A673 (cell line): ENCODE data around the gene IQGAP2. TPM values are rescaled to one million over a fixed set of nuclear protein-coding genes. Genes with fewer than 3 reads are reported as not detected.

ENCODE experiments used
- BruUV-seq: library from RNA; stranded (reverse); fragments of 400-500 nt; replicated peaks from 2 replicates; lab custom pipeline; 2021; lab: Mats Ljungman, UMichigan
- CTCF ChIA-PET: fragments of 300-600 bp; sonication (Branson Sonifier 250); formaldehyde crosslinking; loops from one replicate; lab custom pipeline; 2022; ENCODE audit warnings: antibody characterized with exemption; lab: Charles Lee
- POLR2A ChIA-PET: fragments of 300-600 bp; sonication (Branson Sonifier 250); formaldehyde crosslinking; loops from one replicate; lab custom pipeline; 2022; ENCODE audit warnings: antibody characterized with exemption; ENCODE audit not compliant: low non-redundant PET; lab: Charles Lee
- DNase-seq: peaks from one replicate; pipeline ENCODE4 v3.0.0-alpha.2; 2015; ENCODE audit warnings: low spot score
- H3K27ac ChIP-seq: fragments of 200-600 bp; sonication (generic); 2 replicates; pipeline ENCODE4 v1.5.1; 2016; ENCODE audit warnings: mixed run types, low read depth, mild to moderate bottlenecking, mixed read lengths, antibody characterized with exemption, low read length; ENCODE audit not compliant: poor library complexity, severe bottlenecking
- H3K27me3 ChIP-seq: fragments of 200-600 bp; sonication (generic); replicated peaks from 2 replicates; pipeline ENCODE4 v1.6.1; 2017; ENCODE audit warnings: mixed run types, low read depth, mild to moderate bottlenecking, mixed read lengths, antibody characterized with exemption, low read length; ENCODE audit not compliant: insufficient read depth, poor library complexity
- H3K36me3 ChIP-seq: fragments of 200-600 bp; sonication (generic); 2 replicates; pipeline ENCODE4 v1.6.1; 2016; ENCODE audit warnings: mixed run types, mild to moderate bottlenecking, mixed read lengths, antibody characterized with exemption, low read length; ENCODE audit not compliant: insufficient read depth, poor library complexity, severe bottlenecking
- H3K4me1 ChIP-seq: fragments of 200-600 bp; sonication (generic); 2 replicates; pipeline ENCODE4 v1.6.1; 2017; ENCODE audit warnings: mixed run types, mild to moderate bottlenecking, mixed read lengths, antibody characterized with exemption, low read length; ENCODE audit not compliant: insufficient read depth, poor library complexity, severe bottlenecking
- H3K4me3 ChIP-seq: fragments of 200-600 bp; sonication (generic); 2 replicates; pipeline ENCODE4 v1.5.1; 2016; ENCODE audit warnings: low read depth, mixed run types, mild to moderate bottlenecking, mixed read lengths, low read length; ENCODE audit not compliant: poor library complexity, severe bottlenecking
- H3K9me3 ChIP-seq: fragments of 200-600 bp; sonication (generic); 2 replicates; pipeline ENCODE4 v1.6.1; 2016; ENCODE audit warnings: mixed run types, low read depth, mild to moderate bottlenecking, mixed read lengths, antibody characterized with exemption, low read length; ENCODE audit not compliant: poor library complexity, severe bottlenecking
- EZH2 ChIP-seq: fragments of 200-600 bp; sonication (generic); IDR thresholded peaks from 2 replicates; pipeline ENCODE4 v1.6.1; 2017; ENCODE audit warnings: borderline replicate concordance, low read depth, mild to moderate bottlenecking, mixed read lengths, antibody characterized with exemption, low read length; ENCODE audit not compliant: poor library complexity, severe bottlenecking
- intact Hi-C: fragments of 100-400 bp; cut with micrococcal nuclease; formaldehyde crosslinking; loops from one replicate; pipeline ENCODE4 v1.10.0; 2022; ENCODE audit not compliant: unreplicated experiment
- total RNA-seq: library from RNA; stranded (reverse); gene quantifications from 2 replicates; pipeline ENCODE4 v1.2.3, GENCODE V29; 2021
- TF ChIP-seq, protein P1 (sequence below): fragments of 300-800, 200-600 bp; sonication (generic); conservative IDR thresholded peaks from 2 replicates; pipeline ENCODE4 v1.5.1; 2017; ENCODE audit warnings: low read depth, mild to moderate bottlenecking, antibody characterized with exemption, low read length, moderate library complexity, mixed read lengths

The IQGAP2 gene
- total RNA-seq, 1 experiment from 2014 or later, result 26.8 TPM

DNA sequence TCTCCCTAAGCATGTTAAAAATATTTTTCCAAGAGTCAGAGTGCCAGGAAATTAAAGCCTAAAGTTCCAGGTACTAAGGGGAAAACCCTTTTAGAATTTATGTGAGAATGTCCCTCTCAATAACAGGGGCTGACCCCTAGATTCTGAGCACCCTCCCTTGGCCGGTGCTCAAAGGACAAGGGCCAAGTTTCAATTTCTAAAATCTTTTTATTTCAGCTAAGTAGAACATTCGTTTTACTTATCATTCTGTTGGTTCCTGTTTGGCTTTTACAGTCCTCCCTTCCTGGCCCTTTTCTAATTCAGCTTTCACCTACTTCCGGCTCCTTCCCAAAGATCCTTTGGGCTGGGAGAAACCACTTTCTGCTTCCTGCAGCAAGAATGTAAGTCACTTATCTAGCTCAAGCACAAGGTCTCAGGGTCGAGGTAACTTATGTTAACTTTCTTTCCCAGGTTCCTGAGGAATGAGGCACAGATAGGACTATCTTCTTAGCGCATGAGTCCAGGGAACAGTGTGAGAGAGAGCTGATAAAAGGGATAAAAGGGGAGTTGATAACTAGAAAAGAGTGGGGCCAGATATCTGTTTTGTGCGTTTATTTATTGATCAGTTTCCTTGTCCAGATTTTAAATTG is 254.7 kb downstream of the IQGAP2 start:
- Histone ChIP-seq H3K4me3 (no peak overlapping the region), H3K9me3 (no peaks in the 10 kb centered on the region), H3K4me1 (peaks cover 23% of the 10 kb centered on the region), H3K36me3 (no peaks in the 10 kb centered on the region), H3K27ac (no peak overlapping the region), H3K27me3 (no peaks in the 10 kb centered on the region)
- DNase-seq, result no peak
- TF ChIP-seq, protein P1, sequence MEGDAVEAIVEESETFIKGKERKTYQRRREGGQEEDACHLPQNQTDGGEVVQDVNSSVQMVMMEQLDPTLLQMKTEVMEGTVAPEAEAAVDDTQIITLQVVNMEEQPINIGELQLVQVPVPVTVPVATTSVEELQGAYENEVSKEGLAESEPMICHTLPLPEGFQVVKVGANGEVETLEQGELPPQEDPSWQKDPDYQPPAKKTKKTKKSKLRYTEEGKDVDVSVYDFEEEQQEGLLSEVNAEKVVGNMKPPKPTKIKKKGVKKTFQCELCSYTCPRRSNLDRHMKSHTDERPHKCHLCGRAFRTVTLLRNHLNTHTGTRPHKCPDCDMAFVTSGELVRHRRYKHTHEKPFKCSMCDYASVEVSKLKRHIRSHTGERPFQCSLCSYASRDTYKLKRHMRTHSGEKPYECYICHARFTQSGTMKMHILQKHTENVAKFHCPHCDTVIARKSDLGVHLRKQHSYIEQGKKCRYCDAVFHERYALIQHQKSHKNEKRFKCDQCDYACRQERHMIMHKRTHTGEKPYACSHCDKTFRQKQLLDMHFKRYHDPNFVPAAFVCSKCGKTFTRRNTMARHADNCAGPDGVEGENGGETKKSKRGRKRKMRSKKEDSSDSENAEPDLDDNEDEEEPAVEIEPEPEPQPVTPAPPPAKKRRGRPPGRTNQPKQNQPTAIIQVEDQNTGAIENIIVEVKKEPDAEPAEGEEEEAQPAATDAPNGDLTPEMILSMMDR, result no peak
- no peak for TF ChIP-seq EZH2
- ChIA-PET POLR2A (interaction anchor here (0.6 to 0.7 kb wide), 2 partner anchors 45 to 129 kb away, joined by 3 to 9 read pairs; no protein-coding TSS in a partner anchor), CTCF (no interaction called here)
- intact Hi-C loops, result no loop called here
- BruUV-seq, result no TSS peak

DNA sequence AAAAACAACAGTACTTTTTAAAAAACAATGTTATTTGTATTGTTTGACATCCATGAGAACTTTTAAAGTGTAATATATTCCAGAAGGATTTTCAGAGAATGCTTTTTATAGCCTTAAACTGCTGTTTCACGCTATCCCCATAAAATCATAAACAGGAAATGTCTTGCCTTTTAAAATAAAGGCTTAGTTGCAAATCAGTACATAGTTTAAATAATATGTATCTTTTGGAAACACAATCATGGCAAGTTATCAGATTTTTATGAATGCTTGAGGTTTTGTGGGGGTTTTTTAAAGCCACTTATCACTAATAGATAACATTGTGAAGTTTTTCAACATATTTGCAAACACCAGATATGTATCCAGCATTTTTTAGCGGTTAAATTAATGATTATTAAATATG is 257.3 kb downstream of the IQGAP2 start:
- ChIA-PET CTCF (no interaction called here), POLR2A (interaction anchor here (0.7 kb wide), 1 partner anchor 34 kb away, joined by 3 read pairs; no protein-coding TSS in a partner anchor)
- H3K4me1 ChIP-seq, result peaks cover 26% of the 10 kb centered on the region
- DNase-seq, result peak; percentile 33
- intact Hi-C loops, result no loop called here
- BruUV-seq, result no TSS peak
- no peaks in the 10 kb centered on the region for H3K36me3 ChIP-seq
- no peak for TF ChIP-seq EZH2
- TF ChIP-seq, protein P1, result no peak
- no peaks in the 10 kb centered on the region for H3K9me3 ChIP-seq
- no peak overlapping the region for H3K27ac ChIP-seq
- no peak overlapping the region for H3K4me3 ChIP-seq
- no peaks in the 10 kb centered on the region for H3K27me3 ChIP-seq

DNA sequence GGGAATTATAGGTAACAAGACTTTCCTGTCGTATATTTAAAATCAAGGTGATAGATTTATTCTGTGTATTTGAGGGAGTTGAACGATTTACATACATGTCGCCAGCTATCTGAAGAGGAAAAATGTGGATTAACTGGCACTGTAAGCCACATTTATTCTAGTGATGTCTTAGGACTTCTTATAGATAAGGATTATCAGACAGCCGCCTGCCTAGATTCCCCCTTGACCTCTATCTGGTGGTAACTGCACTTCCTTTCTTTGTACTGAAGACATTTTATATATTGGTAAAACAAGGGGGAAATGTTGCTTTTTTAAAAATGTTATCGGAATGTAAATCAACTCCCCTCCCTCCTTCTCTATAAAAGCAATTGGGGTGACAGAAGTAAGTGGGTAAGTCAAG is 259.4 kb downstream of the IQGAP2 start:
- no peak for TF ChIP-seq EZH2
- TF ChIP-seq, protein P1, result no peak
- no TSS peak for BruUV-seq
- intact Hi-C loops, result no loop called here
- ChIA-PET POLR2A (no interaction called here), CTCF (no interaction called here)
- Histone ChIP-seq H3K9me3 (no peaks in the 10 kb centered on the region), H3K36me3 (no peaks in the 10 kb centered on the region), H3K4me3 (no peak overlapping the region), H3K4me1 (peaks cover 26% of the 10 kb centered on the region), H3K27me3 (no peaks in the 10 kb centered on the region), H3K27ac (no peak overlapping the region)
- DNase-seq, result no peak
